Brain microvascular endothelial cell (primary cell): ENCODE data around the gene DMRTC2.

Experiments used
- DNase-seq: peaks from one replicate; pipeline ENCODE4 v3.0.0-alpha.2; 2020
- H3K27ac ChIP-seq: fragments of 250-450 bp; sonication (Bioruptor Pico); 2 replicates; pipeline ENCODE4 v1.5.1; 2020; ENCODE audit warnings: mild to moderate bottlenecking, moderate library complexity
- H3K27me3 ChIP-seq: fragments of 250-450 bp; sonication (Bioruptor Pico); replicated peaks from 2 replicates; pipeline ENCODE4 v1.5.1; 2020; ENCODE audit warnings: mild to moderate bottlenecking
- H3K36me3 ChIP-seq: fragments of 250-450 bp; sonication (Bioruptor Pico); replicated peaks from 2 replicates; pipeline ENCODE4 v1.5.1; 2020; ENCODE audit warnings: mild to moderate bottlenecking
- H3K4me3 ChIP-seq: 2 replicates; pipeline ENCODE4 v1.5.1; 2011; ENCODE audit warnings: low read depth, mild to moderate bottlenecking, control low read depth, low read length, moderate library complexity
- CTCF ChIP-seq: IDR thresholded peaks from 2 replicates; pipeline ENCODE4 v1.5.1; 2011; ENCODE audit warnings: low read depth, mild to moderate bottlenecking, moderate library complexity, low read length, control low read depth, inconsistent platforms; ENCODE audit errors: missing control alignments
- in situ Hi-C: cut with HindIII; loops from 2 replicates; pipeline ENCODE4 v1.10.0; 2017; ENCODE audit warnings: low sequenced_read_pairs, low pct_ligation_motif_present

DMRTC2 gene

DNA sequence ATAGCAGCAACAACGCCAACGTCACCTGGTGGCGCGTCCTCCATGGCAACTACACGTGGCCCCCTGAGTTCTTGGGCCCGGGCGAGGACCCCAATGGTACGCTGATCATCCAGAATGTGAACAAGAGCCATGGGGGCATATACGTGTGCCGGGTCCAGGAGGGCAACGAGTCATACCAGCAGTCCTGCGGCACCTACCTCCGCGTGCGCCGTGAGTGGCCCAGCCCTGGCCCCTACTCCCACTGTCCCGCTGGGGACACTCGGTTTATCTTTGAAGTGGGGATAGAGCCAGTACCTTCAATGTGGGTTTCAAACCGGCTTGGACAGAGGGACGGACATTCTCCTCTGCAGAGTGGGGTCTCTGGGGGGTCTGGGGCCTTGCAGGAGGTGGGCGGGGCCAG, 34.2 kb downstream of the DMRTC2 start:
- in situ Hi-C loops, result no loop called here
- Histone ChIP-seq H3K4me3 (no peak overlapping the region), H3K36me3 (no peaks in the 10 kb centered on the region), H3K27me3 (no peaks in the 10 kb centered on the region), H3K27ac (no peak overlapping the region)
- DNase-seq, result no peak
- no peak for TF ChIP-seq CTCF

GRCh38 chr19:41879670-41880328, 35.0 kb downstream of the DMRTC2 start:
- no peak overlapping the region for H3K27ac ChIP-seq

GRCh38 chr19:41880329-41880708, 35.5 kb downstream of the DMRTC2 start:
- DNase-seq, result no peak
- no peak for TF ChIP-seq CTCF
- H3K27me3 ChIP-seq, result no peaks in the 10 kb centered on the region
- H3K27ac ChIP-seq, result no peak overlapping the region
- H3K4me3 ChIP-seq, result no peak overlapping the region
- H3K36me3 ChIP-seq, result no peaks in the 10 kb centered on the region
- in situ Hi-C loops, result no loop called here

More at GRCh38 chr19:41879670-41880328, 35.0 kb downstream of the DMRTC2 start:
- no peak for DNase-seq
- Histone ChIP-seq H3K27me3 (no peaks in the 10 kb centered on the region), H3K36me3 (no peaks in the 10 kb centered on the region), H3K4me3 (no peak overlapping the region)
- in situ Hi-C loops, result no loop called here
- TF ChIP-seq CTCF, result no peak

DNA sequence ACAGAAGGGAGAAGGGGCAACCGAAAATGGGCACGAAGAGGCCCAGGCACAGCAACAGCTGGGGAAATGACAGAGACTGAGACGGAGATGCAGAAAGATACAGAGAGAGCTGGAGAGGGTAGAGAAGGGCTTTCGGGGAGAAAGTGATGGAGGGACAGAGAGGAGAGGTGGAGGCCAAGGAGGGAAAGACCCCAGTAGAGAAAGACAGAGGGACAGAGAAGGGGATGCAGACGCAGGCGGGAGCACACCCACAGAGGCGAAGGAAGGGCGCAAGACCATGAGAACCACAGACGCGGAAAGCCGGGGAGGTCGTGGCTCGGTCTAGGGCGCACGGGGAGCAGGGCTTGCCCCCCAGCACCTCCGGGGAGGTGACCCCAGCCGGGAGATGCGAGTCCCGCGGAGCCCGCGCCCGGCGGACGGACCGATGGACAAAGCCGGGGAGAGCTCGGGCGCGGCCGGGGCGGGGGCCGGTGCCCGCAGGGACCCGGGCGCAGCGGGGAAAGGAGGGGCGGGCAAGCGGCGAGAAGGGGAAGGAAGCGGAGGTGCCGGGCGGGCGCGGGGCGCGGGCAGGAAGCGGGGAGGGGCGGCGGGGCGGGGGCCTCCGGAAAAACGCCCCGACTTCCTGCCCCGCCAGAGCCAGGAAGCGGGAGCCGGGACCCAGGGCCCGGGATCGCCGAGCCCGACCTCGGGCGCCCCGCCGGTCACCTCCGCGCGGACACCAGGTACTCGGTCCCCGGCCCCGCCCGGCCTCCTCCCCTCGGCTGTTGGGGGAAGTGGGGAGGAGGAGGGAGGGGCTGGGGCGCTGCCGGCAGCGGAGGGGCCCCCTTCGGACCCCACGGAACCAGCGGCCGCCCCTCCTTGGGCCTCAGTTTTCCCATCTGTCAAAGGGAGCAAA, 38.0 kb downstream of the DMRTC2 start, which contains the start of gene ARHGEF1:
Gene ARHGEF1 (plus strand): TSS at position 617 of the 895 bp plus-strand sequence. CDS start 4,899 bp downstream, outside the sequence.
- TF ChIP-seq CTCF, result no peak
- no peaks in the 10 kb centered on the region for H3K27me3 ChIP-seq
- no peaks in the 10 kb centered on the region for H3K36me3 ChIP-seq
- no peak within 1 kb of the TSS for H3K27ac ChIP-seq
- no peak for DNase-seq
- H3K4me3 ChIP-seq, result peak within 1 kb of the TSS; percentile 87
- in situ Hi-C loops, result no loop called here

DNA sequence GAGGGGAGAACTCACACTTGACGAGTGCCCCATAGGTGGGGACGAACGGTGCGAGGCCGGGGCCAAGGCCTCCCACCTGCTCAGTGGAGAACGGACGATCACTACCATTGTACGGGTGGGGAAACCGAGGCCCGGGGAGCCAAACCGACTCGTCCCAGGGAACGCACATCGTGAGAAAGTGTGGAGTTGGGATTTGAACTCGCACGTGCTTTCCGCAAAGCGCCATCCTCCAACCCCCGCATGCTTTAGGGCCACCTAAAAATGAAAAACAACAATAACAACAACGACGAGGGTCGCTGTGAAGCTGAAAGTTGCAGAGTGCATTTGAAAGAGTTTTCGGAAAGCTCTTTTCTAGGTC, 38.6 kb downstream of the DMRTC2 start:
- TF ChIP-seq CTCF, result no peak
- Histone ChIP-seq H3K4me3 (peak overlapping the region; percentile 87), H3K36me3 (no peaks in the 10 kb centered on the region), H3K27ac (no peak overlapping the region), H3K27me3 (no peaks in the 10 kb centered on the region)
- no peak for DNase-seq
- in situ Hi-C loops, result no loop called here
